HCT116 (cell line): ENCODE results near the gene CGNL1. TPM values are rescaled to one million over a fixed set of nuclear protein-coding genes. Genes with fewer than 3 reads are reported as not detected.

ENCODE experiments used
- ATAC-seq: fragments of 200-7000 bp; cut with Tn5 transposase; 2 replicates; pipeline ENCODE4 v1.9.1; 2020; ENCODE audit warnings: mild to moderate bottlenecking, moderate library complexity
- BruUV-seq: library from RNA; stranded (reverse); fragments of 400-500 nt; replicated peaks from 2 replicates; lab custom pipeline; 2021; lab: Mats Ljungman, UMichigan
- CTCF ChIA-PET: fragments of 300-600 bp; sonication (Branson Sonifier 250); formaldehyde crosslinking; loops from one replicate; lab custom pipeline; 2021; ENCODE audit warnings: antibody characterized with exemption; lab: Charles Lee
- POLR2A ChIA-PET: fragments of 300-600, 350-600 bp; sonication (Branson Sonifier 250); formaldehyde crosslinking; loops from one replicate; lab custom pipeline; 2021; ENCODE audit warnings: antibody characterized with exemption; lab: Charles Lee
- RAD21 ChIA-PET, 2 experiments: fragments of 300-600 bp; sonication (Branson Sonifier 250); formaldehyde crosslinking; loops; one replicate each; lab custom pipeline; 2023; ENCODE audit warnings: low total read pairs in 2 of 2; ENCODE audit not compliant: uncharacterized antibody in 2 of 2, unreplicated experiment in 2 of 2, low non-redundant PET in 1 of 2; lab: Charles Lee
- DNase-seq: peaks from one replicate; pipeline ENCODE4 v3.0.0-alpha.2; 2010; ENCODE audit warnings: low read depth, low spot score
- H2AFZ ChIP-seq: fragments of 200-600 bp; shearing (Covaris generic), sonication (generic); 2 replicates; pipeline ENCODE4 v1.6.1; 2017; ENCODE audit warnings: low read depth, mixed run types, mixed read lengths, antibody characterized with exemption, low read length; ENCODE audit not compliant: poor library complexity, severe bottlenecking
- H3K27ac ChIP-seq: 2 replicates; pipeline ENCODE4 v1.5.1; 2012; ENCODE audit warnings: low read depth, low read length
- H3K27me3 ChIP-seq: fragments of 200-600 bp; sonication (generic); 2 replicates; pipeline ENCODE4 v1.6.1; 2016; ENCODE audit warnings: mixed run types, low read length, mixed read lengths; ENCODE audit not compliant: insufficient read depth
- H3K36me3 ChIP-seq, 2 experiments: fragments of 200-500 bp in 1 of 2; fragments of 200-600 bp in 1 of 2; sonication (Bioruptor generic) in 1 of 2; sonication (generic) in 1 of 2; 2 replicates each; pipeline versions ENCODE4 v1.5.1 to v1.6.1; 2014 to 2016; ENCODE audit warnings: low read length in 2 of 2, inconsistent platforms in 1 of 2, mixed read lengths in 1 of 2, mixed run types in 1 of 2; ENCODE audit not compliant: insufficient read depth in 2 of 2, control insufficient read depth in 1 of 2
- H3K4me1 ChIP-seq, 2 experiments: fragments of 200-600 bp in 1 of 2; sonication (generic) in 1 of 2; 2 replicates each; pipeline versions ENCODE4 v1.5.1 to v1.6.1; 2012 to 2017; ENCODE audit warnings: low read length in 2 of 2, inconsistent platforms in 1 of 2, mild to moderate bottlenecking in 1 of 2, mixed read lengths in 1 of 2, mixed run types in 1 of 2, moderate library complexity in 1 of 2; ENCODE audit not compliant: insufficient read depth in 2 of 2, control insufficient read depth in 1 of 2
- H3K4me2 ChIP-seq: fragments of 200-600 bp; sonication (generic); 2 replicates; pipeline ENCODE4 v1.6.1; 2017; ENCODE audit warnings: mixed run types, low read length, mixed read lengths
- H3K4me3 ChIP-seq, 2 experiments: fragments of 200-600 bp in 1 of 2; sonication (generic) in 1 of 2; replicated peaks in 1 of 2; 2 replicates each; pipeline ENCODE4 v1.5.1; 2011 to 2016; ENCODE audit warnings: low read length in 2 of 2, control low read depth in 1 of 2, low read depth in 1 of 2, mild to moderate bottlenecking in 1 of 2, mixed read lengths in 1 of 2, mixed run types in 1 of 2
- H3K79me2 ChIP-seq: fragments of 200-600 bp; sonication (generic); 2 replicates; pipeline ENCODE4 v1.6.1; 2017; ENCODE audit warnings: mild to moderate bottlenecking, mixed run types, low read length, moderate library complexity, mixed read lengths; ENCODE audit not compliant: insufficient read depth
- H3K9ac ChIP-seq: fragments of 200-600 bp; sonication (generic); 2 replicates; pipeline ENCODE4 v1.6.1; 2016; ENCODE audit warnings: low read length, mixed read lengths
- H3K9me2 ChIP-seq: fragments of 200-600 bp; sonication (generic), shearing (Covaris generic); 2 replicates; pipeline ENCODE4 v1.6.1; 2017; ENCODE audit warnings: mixed run types, mild to moderate bottlenecking, moderate library complexity; ENCODE audit not compliant: insufficient read depth
- H3K9me3 ChIP-seq, 2 experiments: fragments of 200-500 bp in 1 of 2; fragments of 200-600 bp in 1 of 2; sonication (Bioruptor generic) in 1 of 2; sonication (generic) in 1 of 2; 2 replicates each; pipeline ENCODE4 v1.6.1; 2014 to 2017; ENCODE audit warnings: low read length in 2 of 2, mixed read lengths in 2 of 2, inconsistent platforms in 1 of 2, low read depth in 1 of 2, mild to moderate bottlenecking in 1 of 2, mixed run types in 1 of 2, moderate library complexity in 1 of 2; ENCODE audit not compliant: control insufficient read depth in 1 of 2, insufficient read depth in 1 of 2
- H4K20me1 ChIP-seq: fragments of 200-600 bp; sonication (generic), shearing (Covaris generic); 2 replicates; pipeline ENCODE4 v1.6.1; 2017; ENCODE audit warnings: mixed run types, mild to moderate bottlenecking, moderate library complexity; ENCODE audit not compliant: insufficient read depth
- CBX3 ChIP-seq: IDR thresholded peaks from 2 replicates; pipeline ENCODE4 v1.6.1; 2012; ENCODE audit warnings: low read depth
- CEBPB ChIP-seq: IDR thresholded peaks from 2 replicates; pipeline ENCODE4 v1.6.1; 2012; ENCODE audit warnings: low read depth
- EGR1 ChIP-seq: IDR thresholded peaks from 2 replicates; pipeline ENCODE4 v1.6.1; 2012; ENCODE audit warnings: low read depth
- ELF1 ChIP-seq: IDR thresholded peaks from 2 replicates; pipeline ENCODE4 v1.6.1; 2012; ENCODE audit warnings: low read depth, borderline replicate concordance
- EZH2 ChIP-seq: fragments of 200-600 bp; sonication (generic); IDR thresholded peaks from 2 replicates; pipeline ENCODE4 v1.6.1; 2017; ENCODE audit warnings: antibody characterized with exemption, mixed run types
- EZH2phosphoT487 ChIP-seq: fragments of 200-600 bp; IDR thresholded peaks from 2 replicates; pipeline ENCODE4 v1.6.1; 2018; ENCODE audit warnings: antibody characterized with exemption, borderline replicate concordance
- FOSL1 ChIP-seq: IDR thresholded peaks from 2 replicates; pipeline ENCODE4 v1.6.1; 2012; ENCODE audit warnings: low read depth
- JUND ChIP-seq: IDR thresholded peaks from 2 replicates; pipeline ENCODE4 v1.6.1; 2012
- POLR2A ChIP-seq: IDR thresholded peaks from 2 replicates; pipeline ENCODE4 v1.7.0; 2011; ENCODE audit warnings: borderline replicate concordance; ENCODE audit not compliant: insufficient read depth, insufficient read length; ENCODE audit errors: extremely low read depth
- RAD21 ChIP-seq: IDR thresholded peaks from 2 replicates; pipeline ENCODE4 v1.6.1; 2012; ENCODE audit warnings: low read depth, mild to moderate bottlenecking
- SIN3A ChIP-seq: IDR thresholded peaks from 2 replicates; pipeline ENCODE4 v1.6.1; 2012; ENCODE audit warnings: low read depth
- SP1 ChIP-seq: IDR thresholded peaks from 2 replicates; pipeline ENCODE4 v1.6.1; 2012; ENCODE audit warnings: low read depth
- SRF ChIP-seq: IDR thresholded peaks from 2 replicates; pipeline ENCODE4 v1.6.1; 2012; ENCODE audit warnings: low read depth
- TCF7L2 ChIP-seq: IDR thresholded peaks from 2 replicates; pipeline ENCODE4 v1.7.0; 2011; ENCODE audit warnings: borderline replicate concordance, inconsistent platforms; ENCODE audit not compliant: insufficient read depth, insufficient read length; ENCODE audit errors: extremely low read depth
- YY1 ChIP-seq: IDR thresholded peaks from 2 replicates; pipeline ENCODE4 v1.6.1; 2011; ENCODE audit warnings: low read length, low read depth, moderate library complexity, mild to moderate bottlenecking; ENCODE audit not compliant: insufficient replicate concordance; ENCODE audit errors: extremely low read depth
- ZNF274 ChIP-seq: fragments of 200-500 bp; sonication (Bioruptor generic); IDR thresholded peaks from 2 replicates; pipeline ENCODE4 v1.6.1; 2014; ENCODE audit warnings: mild to moderate bottlenecking, low read depth, low read length, inconsistent platforms
- intact Hi-C: fragments of 100-400 bp; cut with micrococcal nuclease; formaldehyde crosslinking; loops from 2 replicates; pipeline ENCODE4 v1.10.0; 2022
- total RNA-seq: library from RNA; stranded (reverse); gene quantifications from one replicate; pipeline ENCODE4 v1.2.1, GENCODE V29; 2021; ENCODE audit not compliant: unreplicated experiment
- TF ChIP-seq, protein P1 (sequence below): IDR thresholded peaks from 2 replicates; pipeline ENCODE4 v1.6.1; 2011; ENCODE audit warnings: mild to moderate bottlenecking, low read length, moderate library complexity; ENCODE audit not compliant: insufficient replicate concordance; ENCODE audit errors: extremely low read depth
- TF ChIP-seq, protein P2 (sequence below): IDR thresholded peaks from 2 replicates; pipeline ENCODE4 v1.6.1; 2012
- TF ChIP-seq, protein P3 (sequence below), 3 experiments: fragments of 200-600 bp in 1 of 3; sonication (generic) in 1 of 3; IDR thresholded peaks in 2 of 3; conservative IDR thresholded peaks in 1 of 3; 2 replicates each; pipeline ENCODE4 v1.5.1; 2012 to 2017; ENCODE audit warnings: low read depth in 2 of 3, low read length in 2 of 3, antibody characterized with exemption in 1 of 3, borderline replicate concordance in 1 of 3, control low read depth in 1 of 3, mild to moderate bottlenecking in 1 of 3, mixed read lengths in 1 of 3, mixed run types in 1 of 3, moderate library complexity in 1 of 3; ENCODE audit not compliant: insufficient read depth in 1 of 3

Gene CGNL1
- total RNA-seq, 1 experiment from 2014 or later = 2.2 TPM

DNA sequence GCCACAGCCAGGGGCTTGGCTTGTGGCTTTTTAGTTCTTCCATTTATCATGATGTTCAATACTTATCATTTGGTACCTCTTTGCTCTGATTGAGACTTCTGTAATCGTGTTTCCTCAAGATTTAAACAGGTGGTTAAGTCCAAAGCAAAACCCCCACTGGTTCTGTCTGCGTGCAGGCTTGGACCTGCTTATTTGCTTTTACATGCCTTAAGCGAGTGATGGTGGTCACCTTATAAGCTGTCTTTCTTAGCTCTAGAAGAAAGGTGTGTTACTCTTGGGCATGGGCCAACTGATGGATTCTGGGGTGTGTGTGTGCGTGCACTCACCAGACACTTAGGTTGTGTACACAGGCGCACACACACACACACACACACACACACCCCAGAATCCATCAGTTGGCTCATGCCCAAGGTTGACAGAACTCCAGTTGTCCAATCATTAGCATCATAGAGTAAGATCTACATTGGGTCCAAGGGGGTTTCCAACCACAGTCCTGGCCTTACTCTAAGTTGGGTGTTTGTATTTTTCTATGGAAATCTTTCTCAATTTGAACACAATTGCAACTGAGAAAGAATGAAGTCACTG, 216.6 kb downstream of the CGNL1 start:
- no peaks in the 10 kb centered on the region for H3K27me3 ChIP-seq
- no peaks in the 10 kb centered on the region for H3K9me2 ChIP-seq
- H3K9me3 ChIP-seq = no peaks in the 10 kb centered on the region
- no peaks in the 10 kb centered on the region for H3K36me3 ChIP-seq
- ChIA-PET CTCF (no interaction called here), POLR2A (no interaction called here), RAD21 (no interaction called here)
- no peaks in the 10 kb centered on the region for H4K20me1 ChIP-seq
- H3K4me1 ChIP-seq = peaks cover 11 to 31% of the 10 kb centered on the region in 2 experiments; a peak in 3 of 4 replicates
- no peak for ATAC-seq
- TF ChIP-seq ELF1 (no peak), EGR1 (no peak), POLR2A (no peak), JUND (no peak), RAD21 (no peak), SIN3A (no peak), ZNF274 (no peak), EZH2phosphoT487 (no peak), SP1 (no peak), CBX3 (no peak), SRF (no peak), CEBPB (no peak), TCF7L2 (no peak), FOSL1 (no peak), YY1 (no peak), EZH2 (no peak)
- TF ChIP-seq, protein P1, sequence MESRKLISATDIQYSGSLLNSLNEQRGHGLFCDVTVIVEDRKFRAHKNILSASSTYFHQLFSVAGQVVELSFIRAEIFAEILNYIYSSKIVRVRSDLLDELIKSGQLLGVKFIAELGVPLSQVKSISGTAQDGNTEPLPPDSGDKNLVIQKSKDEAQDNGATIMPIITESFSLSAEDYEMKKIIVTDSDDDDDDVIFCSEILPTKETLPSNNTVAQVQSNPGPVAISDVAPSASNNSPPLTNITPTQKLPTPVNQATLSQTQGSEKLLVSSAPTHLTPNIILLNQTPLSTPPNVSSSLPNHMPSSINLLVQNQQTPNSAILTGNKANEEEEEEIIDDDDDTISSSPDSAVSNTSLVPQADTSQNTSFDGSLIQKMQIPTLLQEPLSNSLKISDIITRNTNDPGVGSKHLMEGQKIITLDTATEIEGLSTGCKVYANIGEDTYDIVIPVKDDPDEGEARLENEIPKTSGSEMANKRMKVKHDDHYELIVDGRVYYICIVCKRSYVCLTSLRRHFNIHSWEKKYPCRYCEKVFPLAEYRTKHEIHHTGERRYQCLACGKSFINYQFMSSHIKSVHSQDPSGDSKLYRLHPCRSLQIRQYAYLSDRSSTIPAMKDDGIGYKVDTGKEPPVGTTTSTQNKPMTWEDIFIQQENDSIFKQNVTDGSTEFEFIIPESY = no peak
- TF ChIP-seq, protein P2, sequence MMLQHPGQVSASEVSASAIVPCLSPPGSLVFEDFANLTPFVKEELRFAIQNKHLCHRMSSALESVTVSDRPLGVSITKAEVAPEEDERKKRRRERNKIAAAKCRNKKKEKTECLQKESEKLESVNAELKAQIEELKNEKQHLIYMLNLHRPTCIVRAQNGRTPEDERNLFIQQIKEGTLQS = no peak
- TF ChIP-seq, protein P3, sequence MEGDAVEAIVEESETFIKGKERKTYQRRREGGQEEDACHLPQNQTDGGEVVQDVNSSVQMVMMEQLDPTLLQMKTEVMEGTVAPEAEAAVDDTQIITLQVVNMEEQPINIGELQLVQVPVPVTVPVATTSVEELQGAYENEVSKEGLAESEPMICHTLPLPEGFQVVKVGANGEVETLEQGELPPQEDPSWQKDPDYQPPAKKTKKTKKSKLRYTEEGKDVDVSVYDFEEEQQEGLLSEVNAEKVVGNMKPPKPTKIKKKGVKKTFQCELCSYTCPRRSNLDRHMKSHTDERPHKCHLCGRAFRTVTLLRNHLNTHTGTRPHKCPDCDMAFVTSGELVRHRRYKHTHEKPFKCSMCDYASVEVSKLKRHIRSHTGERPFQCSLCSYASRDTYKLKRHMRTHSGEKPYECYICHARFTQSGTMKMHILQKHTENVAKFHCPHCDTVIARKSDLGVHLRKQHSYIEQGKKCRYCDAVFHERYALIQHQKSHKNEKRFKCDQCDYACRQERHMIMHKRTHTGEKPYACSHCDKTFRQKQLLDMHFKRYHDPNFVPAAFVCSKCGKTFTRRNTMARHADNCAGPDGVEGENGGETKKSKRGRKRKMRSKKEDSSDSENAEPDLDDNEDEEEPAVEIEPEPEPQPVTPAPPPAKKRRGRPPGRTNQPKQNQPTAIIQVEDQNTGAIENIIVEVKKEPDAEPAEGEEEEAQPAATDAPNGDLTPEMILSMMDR (IDR thresholded peaks at IDR 0.05 in 2 of 3, conservative IDR thresholded peaks at IDR 0.05 in 1 of 3; ENCODE audit: borderline replicate concordance in 1 of 3, insufficient read depth in 1 of 3, low read depth in 2 of 3, low read length in 2 of 3) = no peak
- H3K4me3 ChIP-seq = no peak overlapping the region
- H3K9ac ChIP-seq = no peak overlapping the region
- intact Hi-C loops = loop anchor here (2.0 kb wide), 1 partner anchor 32 kb away; no protein-coding TSS in a partner anchor
- H3K4me2 ChIP-seq = peak overlapping the region; percentile 91; the same call in 1 of the 2 replicates
- DNase-seq = no peak
- H2AFZ ChIP-seq = no peak overlapping the region
- H3K27ac ChIP-seq = no peak overlapping the region
- BruUV-seq = no TSS peak
- H3K79me2 ChIP-seq = no peaks in the 10 kb centered on the region
